Suppressor macrophage treated with lipopolysaccharide for 1 hour (primary cell): ENCODE measurements around the gene GRB10.

ENCODE experiments used
- DNase-seq, 3 donors: peaks; one replicate each; pipeline ENCODE4 v3.0.0-alpha.2; 2020 to 2022

The GRB10 gene

DNA sequence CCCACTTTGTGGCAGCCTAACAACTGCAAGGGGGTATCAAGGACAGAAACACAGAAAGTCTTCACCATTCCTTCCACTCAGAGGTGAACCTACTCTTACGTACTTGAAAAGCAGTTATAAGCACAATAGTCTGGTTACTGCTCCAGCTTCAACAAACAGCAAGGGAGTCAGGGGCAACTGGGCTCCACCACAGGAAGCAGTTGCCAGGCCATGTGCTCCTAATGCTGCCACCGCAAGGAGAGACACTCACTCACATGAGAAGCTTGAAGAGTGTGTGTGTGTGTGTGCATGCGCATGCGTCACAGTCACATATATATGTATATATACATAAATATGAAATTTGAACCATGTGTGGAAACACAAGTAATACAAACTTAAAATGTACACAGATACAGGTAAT lies 65.5 kb downstream of the GRB10 start:
- DNase-seq: no peak

DNA sequence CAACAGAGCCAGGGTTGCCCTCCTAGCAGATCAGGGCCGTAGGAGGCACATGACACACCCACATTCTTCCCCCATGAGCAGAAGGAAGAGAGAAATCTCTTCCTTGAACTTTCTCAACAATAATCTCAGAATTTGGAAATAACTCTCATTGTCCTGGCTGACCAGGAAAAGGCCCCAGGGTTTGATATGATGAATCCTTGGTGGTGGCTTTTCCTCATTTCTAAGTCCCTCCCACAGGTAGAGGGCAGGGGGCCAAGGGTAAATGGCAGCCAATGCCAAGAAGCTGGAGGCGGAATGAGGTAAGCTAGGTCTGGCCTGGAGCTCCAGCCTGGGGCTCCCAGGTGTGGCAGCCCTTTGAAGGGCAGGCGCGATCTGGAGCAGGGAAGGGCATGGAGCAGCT lies 67.8 kb downstream of the GRB10 start:
- no peak for DNase-seq

- no peak for DNase-seq
These were observed 69.4 kb downstream of the GRB10 start for GRCh38 chr7:50713123-50713965.

GRCh38 chr7:50712252-50713122 lies 70.2 kb downstream of the GRB10 start:
- no peak for DNase-seq

GRCh38 chr7:50711271-50712175 lies 71.2 kb downstream of the GRB10 start:
- no peak for DNase-seq

GRCh38 chr7:50710441-50711154 lies 72.1 kb downstream of the GRB10 start:
- DNase-seq: no peak

- no peak for DNase-seq
These were observed 73.5 kb downstream of the GRB10 start for GRCh38 chr7:50709151-50709550.

DNA sequence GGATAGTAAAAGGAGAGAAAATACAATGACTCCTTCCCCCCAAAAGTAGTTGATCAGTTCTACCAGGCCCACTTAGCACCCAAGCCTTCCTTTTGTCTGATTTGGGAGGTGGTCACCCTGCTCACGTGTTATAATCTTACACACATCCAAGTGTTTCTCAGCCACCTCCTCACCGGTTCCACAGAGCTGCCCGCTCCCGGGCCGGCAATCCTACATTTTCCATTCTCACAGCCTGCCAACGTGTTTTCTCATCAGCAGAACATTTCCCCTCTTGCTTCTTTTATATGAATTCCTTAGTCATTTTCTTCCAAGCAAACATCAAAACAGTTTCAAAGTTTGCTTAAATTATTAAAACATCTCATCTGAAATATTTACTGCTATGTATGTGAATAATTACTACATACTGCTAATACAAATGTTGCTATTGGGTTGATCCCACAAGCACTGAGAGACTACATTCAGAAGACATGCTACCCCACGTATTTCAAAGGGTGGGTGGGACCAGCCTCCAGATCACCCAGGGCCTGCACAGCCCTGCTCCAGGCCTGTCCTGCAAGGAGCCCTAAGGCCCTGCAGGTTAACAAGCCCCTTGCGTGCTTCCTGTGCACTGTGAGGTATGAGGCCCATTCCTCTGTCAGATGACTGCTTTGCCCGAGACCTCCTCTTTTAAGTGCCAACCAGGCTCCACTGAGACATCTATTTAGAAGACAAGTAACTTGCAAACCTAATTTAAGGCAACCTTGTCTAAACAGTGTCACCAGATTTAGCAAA lies 75.3 kb downstream of the GRB10 start:
- DNase-seq: no peak

GRCh38 chr7:50706469-50706937 lies 76.2 kb downstream of the GRB10 start:
- DNase-seq: no peak

DNA sequence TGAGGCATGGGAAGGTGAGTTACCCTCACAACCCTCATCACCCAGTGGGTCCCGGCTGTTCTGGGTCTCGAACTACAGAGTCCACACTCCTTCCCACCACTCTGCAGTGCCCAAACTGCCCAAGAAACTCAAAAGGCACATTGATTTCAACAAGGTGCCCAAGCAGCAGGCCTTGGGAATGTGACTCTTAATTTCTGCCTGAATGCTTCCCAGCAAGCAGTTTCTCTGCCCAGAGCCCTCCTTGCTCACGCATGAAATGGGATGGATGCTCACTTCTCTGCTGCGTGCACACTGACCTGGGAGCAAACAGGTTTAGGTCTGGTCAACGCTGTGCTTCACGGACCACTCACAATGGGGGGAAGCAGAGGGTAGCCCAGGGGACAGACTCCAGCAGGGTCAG lies 77.9 kb downstream of the GRB10 start:
- no peak for DNase-seq

DNA sequence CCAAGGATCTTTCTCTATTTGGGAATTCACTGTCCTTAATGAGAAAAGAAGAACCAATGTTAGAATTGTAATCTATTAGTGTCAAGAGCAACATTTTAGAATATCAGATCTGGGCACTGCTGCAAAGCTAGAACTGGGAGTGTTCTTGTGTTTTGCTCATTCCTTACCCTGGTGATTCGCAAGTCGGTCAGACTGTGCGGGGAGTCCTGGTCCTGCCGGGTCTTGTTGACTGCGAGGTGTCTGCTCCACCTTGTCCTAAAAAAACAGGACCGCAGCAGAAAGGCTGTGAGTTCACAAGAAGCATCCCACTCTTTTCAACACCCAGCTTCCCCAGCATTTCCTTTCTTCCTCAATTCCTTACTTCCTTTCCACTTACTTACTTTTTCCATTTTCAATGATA lies 79.0 kb downstream of the GRB10 start:
- DNase-seq: no peak

- DNase-seq: no peak
These were observed 83.6 kb downstream of the GRB10 start for GRCh38 chr7:50699143-50699542.

GRCh38 chr7:50697748-50698147 lies 84.9 kb downstream of the GRB10 start:
- DNase-seq: no peak

DNA sequence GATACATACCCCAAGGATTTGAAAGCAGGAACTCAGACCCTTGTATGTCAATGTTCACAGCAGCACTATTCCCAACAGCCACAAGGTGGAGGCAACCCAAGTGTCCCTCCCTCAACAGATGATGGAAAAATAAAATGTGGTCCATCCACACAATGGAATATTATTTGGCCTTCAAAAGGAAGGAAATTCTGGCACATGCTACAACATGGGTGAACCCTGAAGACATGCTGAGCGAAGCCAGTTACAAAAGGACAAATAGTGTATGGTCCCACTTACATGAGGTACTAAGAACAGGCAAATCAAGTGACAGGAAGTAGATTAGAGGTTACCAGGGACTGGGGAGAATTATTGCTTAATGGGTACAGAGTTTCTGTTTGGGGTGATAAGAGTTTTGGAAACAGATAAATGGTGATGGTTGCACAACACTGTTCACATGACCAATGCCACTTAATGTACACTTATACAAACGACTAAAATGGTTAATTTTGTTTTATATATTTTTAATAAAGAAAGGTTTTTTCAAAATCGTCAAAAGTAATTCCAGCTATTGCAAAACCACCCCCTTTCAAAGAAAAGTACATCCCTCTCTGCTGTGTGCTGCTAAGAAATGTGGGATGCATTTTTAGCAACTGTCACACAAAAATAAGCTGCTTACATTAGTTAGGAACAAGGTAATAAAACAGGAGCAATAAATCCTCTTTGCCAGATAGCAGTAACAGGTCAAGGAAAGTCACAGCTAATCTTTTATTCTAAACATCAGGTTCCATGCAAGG lies 85.7 kb downstream of the GRB10 start:
- peak in 1 of 3 donors; percentile 28 for DNase-seq

DNA sequence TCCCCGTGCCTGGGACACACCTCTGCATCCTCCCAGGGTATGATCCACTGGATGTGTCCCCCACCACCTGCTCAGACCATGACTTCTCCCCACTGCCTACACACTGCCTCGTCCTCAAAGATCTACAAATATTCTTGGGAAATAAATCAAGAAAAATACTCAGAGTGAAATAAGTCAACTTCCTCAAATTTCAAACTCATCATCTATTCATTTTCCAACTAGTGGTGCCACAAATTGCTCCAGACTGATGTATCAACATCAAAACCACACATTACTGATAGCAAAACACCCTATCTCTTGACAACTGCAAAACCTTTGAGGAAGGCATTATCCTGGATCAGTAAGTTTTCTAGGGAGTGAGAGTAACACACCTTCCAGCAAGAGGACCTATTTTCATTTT lies 87.7 kb downstream of the GRB10 start:
- peak in 1 of 3 donors; percentile 18 for DNase-seq

- no peak for DNase-seq
These were observed 89.1 kb downstream of the GRB10 start for GRCh38 chr7:50693455-50694130.

- DNase-seq: no peak
These were observed 92.1 kb downstream of the GRB10 start for GRCh38 chr7:50690541-50691011.

GRCh38 chr7:50688226-50688590 lies 94.5 kb downstream of the GRB10 start:
- no peak for DNase-seq

GRCh38 chr7:50687575-50688225 lies 95.0 kb downstream of the GRB10 start:
- DNase-seq: no peak
